Measurements from ENCODE around the gene ADAM23.

GRCh38 chr2:206561962-206562361 is 118.6 kb downstream of the ADAM23 start:
- TF ChIP-seq RAD21 (IDR thresholded peaks at IDR 0.05; ENCODE audit: low read depth): no peak
- no peak for TF ChIP-seq CEBPB (IDR thresholded peaks at IDR 0.05)
- no peak for TF ChIP-seq TAF1 (IDR thresholded peaks at IDR 0.05; ENCODE audit: low read depth)
- TF ChIP-seq MAX (IDR thresholded peaks at IDR 0.05): no peak
- no peak for TF ChIP-seq NFIC (IDR thresholded peaks at IDR 0.05)
- TF ChIP-seq TEAD4 (IDR thresholded peaks at IDR 0.05): no peak
- no peak for TF ChIP-seq YY1 (IDR thresholded peaks at IDR 0.05; ENCODE audit: low read depth)
- no peak for TF ChIP-seq REST (IDR thresholded peaks at IDR 0.05; ENCODE audit: low read depth)

All from Ishikawa (cell line).